Parathyroid adenoma (tissue), 2 donors: ENCODE measurements around the gene TMBIM1.

Experiments
- H2AFZ ChIP-seq: fragments of 300-600 bp; sonication (generic); one replicate; pipeline ENCODE4 v1.7.0; 2017; ENCODE audit warnings: antibody characterized with exemption, mild to moderate bottlenecking
- H3K27ac ChIP-seq: fragments of 300-600 bp; sonication (generic); one replicate; pipeline ENCODE4 v1.7.0; 2017
- H3K27me3 ChIP-seq: fragments of 300-600 bp; sonication (generic); one replicate; pipeline ENCODE4 v1.7.0; 2017; ENCODE audit warnings: low read length; ENCODE audit not compliant: control insufficient read depth, insufficient read depth
- H3K36me3 ChIP-seq: fragments of 300-600 bp; sonication (generic); one replicate; pipeline ENCODE4 v1.7.0; 2017; ENCODE audit warnings: low read length; ENCODE audit not compliant: control insufficient read depth, insufficient read depth
- H3K4me1 ChIP-seq: fragments of 300-600 bp; sonication (generic); one replicate; pipeline ENCODE4 v1.7.0; 2017; ENCODE audit warnings: control low read depth
- H3K4me2 ChIP-seq: fragments of 300-600 bp; sonication (generic); one replicate; pipeline ENCODE4 v1.7.0; 2017; ENCODE audit warnings: low read length
- H3K4me3 ChIP-seq: fragments of 300-600 bp; sonication (generic); one replicate; pipeline ENCODE4 v1.7.0; 2017; ENCODE audit warnings: low read depth, low read length
- H3K79me2 ChIP-seq: fragments of 300-600 bp; sonication (generic); one replicate; pipeline ENCODE4 v1.7.0; 2017; ENCODE audit warnings: control low read depth
- H3K9ac ChIP-seq: fragments of 300-600 bp; sonication (generic); one replicate; pipeline ENCODE4 v1.7.0; 2017; ENCODE audit warnings: mild to moderate bottlenecking
- H3K9me3 ChIP-seq: fragments of 300-600 bp; sonication (generic); one replicate; pipeline ENCODE4 v1.7.0; 2017; ENCODE audit warnings: low read length; ENCODE audit not compliant: control insufficient read depth
- CTCF ChIP-seq: fragments of 300-600 bp; sonication (generic); IDR thresholded peaks from one replicate; pipeline ENCODE4 v1.7.0; 2017; ENCODE audit warnings: antibody characterized with exemption, mild to moderate bottlenecking
- donor health status: primary hyperparathyroidism.

Gene TMBIM1

GRCh38 chr2:218281449-218281848, 10.9 kb downstream of the TMBIM1 start:
- H3K9ac ChIP-seq, result no peak overlapping the region
- H2AFZ ChIP-seq, result no peak overlapping the region
- H3K36me3 ChIP-seq, result no peaks in the 10 kb centered on the region
- H3K4me3 ChIP-seq, result no peak overlapping the region
- H3K27me3 ChIP-seq, result no peaks in the 10 kb centered on the region
- H3K9me3 ChIP-seq, result no peaks in the 10 kb centered on the region
- no peak for TF ChIP-seq CTCF
- peaks cover 13% of the 10 kb centered on the region for H3K4me1 ChIP-seq
- H3K79me2 ChIP-seq, result peaks cover 23% of the 10 kb centered on the region
- H3K27ac ChIP-seq, result no peak overlapping the region
- H3K4me2 ChIP-seq, result no peak overlapping the region

- no peaks in the 10 kb centered on the region for H3K9me3 ChIP-seq
- no peaks in the 10 kb centered on the region for H3K27me3 ChIP-seq
- H3K4me1 ChIP-seq, result peaks cover 8% of the 10 kb centered on the region
- no peak for TF ChIP-seq CTCF
- no peaks in the 10 kb centered on the region for H3K36me3 ChIP-seq
- no peak overlapping the region for H3K4me3 ChIP-seq
- no peak overlapping the region for H3K9ac ChIP-seq
- H3K27ac ChIP-seq, result no peak overlapping the region
- peaks cover 18% of the 10 kb centered on the region for H3K79me2 ChIP-seq
- no peak overlapping the region for H2AFZ ChIP-seq
- no peak overlapping the region for H3K4me2 ChIP-seq
These were observed 11.9 kb downstream of the TMBIM1 start for GRCh38 chr2:218280260-218280870.

GRCh38 chr2:218278531-218279360, 13.6 kb downstream of the TMBIM1 start:
- no peak overlapping the region for H3K4me3 ChIP-seq

DNA sequence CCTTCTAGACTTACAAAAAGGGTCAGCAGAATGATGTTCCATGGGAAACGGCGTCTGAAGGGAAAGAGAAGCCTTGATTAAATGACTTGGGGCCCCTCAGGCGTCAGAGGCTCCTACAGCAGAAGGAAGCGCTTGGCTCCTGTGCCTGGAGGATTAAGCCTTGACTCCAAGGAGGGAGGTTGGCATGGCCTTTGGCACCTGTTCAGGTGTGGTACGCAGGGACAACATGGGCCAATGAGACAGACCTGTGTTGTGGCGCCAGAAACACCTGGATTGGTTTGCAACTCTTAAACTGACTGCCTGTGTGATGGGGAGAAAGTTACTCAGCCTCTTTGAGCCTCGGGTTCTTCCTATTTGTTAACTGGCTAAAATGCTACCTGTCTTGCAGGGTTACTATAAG, 14.4 kb downstream of the TMBIM1 start:
- H3K9me3 ChIP-seq, result no peaks in the 10 kb centered on the region
- H3K27ac ChIP-seq, result no peak overlapping the region
- H3K4me2 ChIP-seq, result no peak overlapping the region
- TF ChIP-seq CTCF, result no peak
- H3K9ac ChIP-seq, result no peak overlapping the region
- H2AFZ ChIP-seq, result no peak overlapping the region
- H3K4me1 ChIP-seq, result peaks cover 2% of the 10 kb centered on the region
- H3K27me3 ChIP-seq, result no peaks in the 10 kb centered on the region
- H3K79me2 ChIP-seq, result peaks cover 5% of the 10 kb centered on the region
- H3K36me3 ChIP-seq, result no peaks in the 10 kb centered on the region
- no peak overlapping the region for H3K4me3 ChIP-seq

More at GRCh38 chr2:218278531-218279360, 13.6 kb downstream of the TMBIM1 start:
- no peak overlapping the region for H3K4me2 ChIP-seq
- H3K4me1 ChIP-seq, result no peaks in the 10 kb centered on the region
- peaks cover 5% of the 10 kb centered on the region for H3K79me2 ChIP-seq
- no peaks in the 10 kb centered on the region for H3K27me3 ChIP-seq
- no peak overlapping the region for H3K9ac ChIP-seq
- no peak overlapping the region for H3K27ac ChIP-seq
- H3K36me3 ChIP-seq, result no peaks in the 10 kb centered on the region
- H2AFZ ChIP-seq, result no peak overlapping the region
- no peaks in the 10 kb centered on the region for H3K9me3 ChIP-seq
- TF ChIP-seq CTCF, result no peak
